HCT116 (cell line): Measurements from ENCODE around the gene HDAC8. TPM values are rescaled to one million over a fixed set of nuclear protein-coding genes. Genes with fewer than 3 reads are reported as not detected.

Experiments used
- ATAC-seq: fragments of 200-7000 bp; cut with Tn5 transposase; 2 replicates; pipeline ENCODE4 v1.9.1; 2020; ENCODE audit warnings: mild to moderate bottlenecking, moderate library complexity
- BruUV-seq: library from RNA; stranded (reverse); fragments of 400-500 nt; replicated peaks from 2 replicates; lab custom pipeline; 2021; lab: Mats Ljungman, UMichigan
- CTCF ChIA-PET: fragments of 300-600 bp; sonication (Branson Sonifier 250); formaldehyde crosslinking; loops from one replicate; lab custom pipeline; 2021; ENCODE audit warnings: antibody characterized with exemption; lab: Charles Lee
- POLR2A ChIA-PET: fragments of 300-600, 350-600 bp; sonication (Branson Sonifier 250); formaldehyde crosslinking; loops from one replicate; lab custom pipeline; 2021; ENCODE audit warnings: antibody characterized with exemption; lab: Charles Lee
- RAD21 ChIA-PET, 2 experiments: fragments of 300-600 bp; sonication (Branson Sonifier 250); formaldehyde crosslinking; loops; one replicate each; lab custom pipeline; 2023; ENCODE audit warnings: low total read pairs in 2 of 2; ENCODE audit not compliant: uncharacterized antibody in 2 of 2, unreplicated experiment in 2 of 2, low non-redundant PET in 1 of 2; lab: Charles Lee
- DNase-seq: peaks from one replicate; pipeline ENCODE4 v3.0.0-alpha.2; 2010; ENCODE audit warnings: low read depth, low spot score
- H2AFZ ChIP-seq: fragments of 200-600 bp; shearing (Covaris generic), sonication (generic); 2 replicates; pipeline ENCODE4 v1.6.1; 2017; ENCODE audit warnings: low read depth, mixed run types, mixed read lengths, antibody characterized with exemption, low read length; ENCODE audit not compliant: poor library complexity, severe bottlenecking
- H3K27ac ChIP-seq: 2 replicates; pipeline ENCODE4 v1.5.1; 2012; ENCODE audit warnings: low read depth, low read length
- H3K27me3 ChIP-seq: fragments of 200-600 bp; sonication (generic); 2 replicates; pipeline ENCODE4 v1.6.1; 2016; ENCODE audit warnings: mixed run types, low read length, mixed read lengths; ENCODE audit not compliant: insufficient read depth
- H3K36me3 ChIP-seq, 2 experiments: fragments of 200-500 bp in 1 of 2; fragments of 200-600 bp in 1 of 2; sonication (Bioruptor generic) in 1 of 2; sonication (generic) in 1 of 2; 2 replicates each; pipeline versions ENCODE4 v1.5.1 to v1.6.1; 2014 to 2016; ENCODE audit warnings: low read length in 2 of 2, inconsistent platforms in 1 of 2, mixed read lengths in 1 of 2, mixed run types in 1 of 2; ENCODE audit not compliant: insufficient read depth in 2 of 2, control insufficient read depth in 1 of 2
- H3K4me1 ChIP-seq, 2 experiments: fragments of 200-600 bp in 1 of 2; sonication (generic) in 1 of 2; 2 replicates each; pipeline versions ENCODE4 v1.5.1 to v1.6.1; 2012 to 2017; ENCODE audit warnings: low read length in 2 of 2, inconsistent platforms in 1 of 2, mild to moderate bottlenecking in 1 of 2, mixed read lengths in 1 of 2, mixed run types in 1 of 2, moderate library complexity in 1 of 2; ENCODE audit not compliant: insufficient read depth in 2 of 2, control insufficient read depth in 1 of 2
- H3K4me2 ChIP-seq: fragments of 200-600 bp; sonication (generic); 2 replicates; pipeline ENCODE4 v1.6.1; 2017; ENCODE audit warnings: mixed run types, low read length, mixed read lengths
- H3K4me3 ChIP-seq, 2 experiments: fragments of 200-600 bp in 1 of 2; sonication (generic) in 1 of 2; replicated peaks in 1 of 2; 2 replicates each; pipeline ENCODE4 v1.5.1; 2011 to 2016; ENCODE audit warnings: low read length in 2 of 2, control low read depth in 1 of 2, low read depth in 1 of 2, mild to moderate bottlenecking in 1 of 2, mixed read lengths in 1 of 2, mixed run types in 1 of 2
- H3K79me2 ChIP-seq: fragments of 200-600 bp; sonication (generic); 2 replicates; pipeline ENCODE4 v1.6.1; 2017; ENCODE audit warnings: mild to moderate bottlenecking, mixed run types, low read length, moderate library complexity, mixed read lengths; ENCODE audit not compliant: insufficient read depth
- H3K9ac ChIP-seq: fragments of 200-600 bp; sonication (generic); 2 replicates; pipeline ENCODE4 v1.6.1; 2016; ENCODE audit warnings: low read length, mixed read lengths
- H3K9me2 ChIP-seq: fragments of 200-600 bp; sonication (generic), shearing (Covaris generic); 2 replicates; pipeline ENCODE4 v1.6.1; 2017; ENCODE audit warnings: mixed run types, mild to moderate bottlenecking, moderate library complexity; ENCODE audit not compliant: insufficient read depth
- H3K9me3 ChIP-seq, 2 experiments: fragments of 200-500 bp in 1 of 2; fragments of 200-600 bp in 1 of 2; sonication (Bioruptor generic) in 1 of 2; sonication (generic) in 1 of 2; 2 replicates each; pipeline ENCODE4 v1.6.1; 2014 to 2017; ENCODE audit warnings: low read length in 2 of 2, mixed read lengths in 2 of 2, inconsistent platforms in 1 of 2, low read depth in 1 of 2, mild to moderate bottlenecking in 1 of 2, mixed run types in 1 of 2, moderate library complexity in 1 of 2; ENCODE audit not compliant: control insufficient read depth in 1 of 2, insufficient read depth in 1 of 2
- H4K20me1 ChIP-seq: fragments of 200-600 bp; sonication (generic), shearing (Covaris generic); 2 replicates; pipeline ENCODE4 v1.6.1; 2017; ENCODE audit warnings: mixed run types, mild to moderate bottlenecking, moderate library complexity; ENCODE audit not compliant: insufficient read depth
- CBX3 ChIP-seq: IDR thresholded peaks from 2 replicates; pipeline ENCODE4 v1.6.1; 2012; ENCODE audit warnings: low read depth
- ELF1 ChIP-seq: IDR thresholded peaks from 2 replicates; pipeline ENCODE4 v1.6.1; 2012; ENCODE audit warnings: low read depth, borderline replicate concordance
- FOSL1 ChIP-seq: IDR thresholded peaks from 2 replicates; pipeline ENCODE4 v1.6.1; 2012; ENCODE audit warnings: low read depth
- JUND ChIP-seq: IDR thresholded peaks from 2 replicates; pipeline ENCODE4 v1.6.1; 2012
- POLR2A ChIP-seq: IDR thresholded peaks from 2 replicates; pipeline ENCODE4 v1.7.0; 2011; ENCODE audit warnings: borderline replicate concordance; ENCODE audit not compliant: insufficient read depth, insufficient read length; ENCODE audit errors: extremely low read depth
- POLR2AphosphoS5 ChIP-seq: IDR thresholded peaks from 2 replicates; pipeline ENCODE4 v1.6.1; 2011; ENCODE audit warnings: mild to moderate bottlenecking, low read depth, low read length, moderate library complexity
- RAD21 ChIP-seq: IDR thresholded peaks from 2 replicates; pipeline ENCODE4 v1.6.1; 2012; ENCODE audit warnings: low read depth, mild to moderate bottlenecking
- SIN3A ChIP-seq: IDR thresholded peaks from 2 replicates; pipeline ENCODE4 v1.6.1; 2012; ENCODE audit warnings: low read depth
- SP1 ChIP-seq: IDR thresholded peaks from 2 replicates; pipeline ENCODE4 v1.6.1; 2012; ENCODE audit warnings: low read depth
- SRF ChIP-seq: IDR thresholded peaks from 2 replicates; pipeline ENCODE4 v1.6.1; 2012; ENCODE audit warnings: low read depth
- TCF7L2 ChIP-seq: IDR thresholded peaks from 2 replicates; pipeline ENCODE4 v1.7.0; 2011; ENCODE audit warnings: borderline replicate concordance, inconsistent platforms; ENCODE audit not compliant: insufficient read depth, insufficient read length; ENCODE audit errors: extremely low read depth
- YY1 ChIP-seq: IDR thresholded peaks from 2 replicates; pipeline ENCODE4 v1.6.1; 2011; ENCODE audit warnings: low read length, low read depth, moderate library complexity, mild to moderate bottlenecking; ENCODE audit not compliant: insufficient replicate concordance; ENCODE audit errors: extremely low read depth
- ZFX ChIP-seq: fragments of 450-650 bp; IDR thresholded peaks from 2 replicates; pipeline ENCODE4 v1.6.1; 2017
- ZNF274 ChIP-seq: fragments of 200-500 bp; sonication (Bioruptor generic); IDR thresholded peaks from 2 replicates; pipeline ENCODE4 v1.6.1; 2014; ENCODE audit warnings: mild to moderate bottlenecking, low read depth, low read length, inconsistent platforms
- intact Hi-C: fragments of 100-400 bp; cut with micrococcal nuclease; formaldehyde crosslinking; loops from 2 replicates; pipeline ENCODE4 v1.10.0; 2022
- total RNA-seq: library from RNA; stranded (reverse); gene quantifications from one replicate; pipeline ENCODE4 v1.2.1, GENCODE V29; 2021; ENCODE audit not compliant: unreplicated experiment
- TF ChIP-seq, protein P1 (sequence below), 3 experiments: fragments of 200-600 bp in 1 of 3; sonication (generic) in 1 of 3; IDR thresholded peaks in 2 of 3; conservative IDR thresholded peaks in 1 of 3; 2 replicates each; pipeline ENCODE4 v1.5.1; 2012 to 2017; ENCODE audit warnings: low read depth in 2 of 3, low read length in 2 of 3, antibody characterized with exemption in 1 of 3, borderline replicate concordance in 1 of 3, control low read depth in 1 of 3, mild to moderate bottlenecking in 1 of 3, mixed read lengths in 1 of 3, mixed run types in 1 of 3, moderate library complexity in 1 of 3; ENCODE audit not compliant: insufficient read depth in 1 of 3
- TF ChIP-seq, protein P2 (sequence below): IDR thresholded peaks from 2 replicates; pipeline ENCODE4 v1.6.1; 2012
- TF ChIP-seq, protein P3 (sequence below): IDR thresholded peaks from 2 replicates; pipeline ENCODE4 v1.6.1; 2012
- TF ChIP-seq, protein P4 (sequence below): IDR thresholded peaks from 2 replicates; pipeline ENCODE4 v1.6.1; 2011; ENCODE audit warnings: mild to moderate bottlenecking, low read length, moderate library complexity; ENCODE audit not compliant: insufficient replicate concordance; ENCODE audit errors: extremely low read depth

The HDAC8 gene
- total RNA-seq, 1 experiment from 2014 or later, result 24.1 TPM

DNA sequence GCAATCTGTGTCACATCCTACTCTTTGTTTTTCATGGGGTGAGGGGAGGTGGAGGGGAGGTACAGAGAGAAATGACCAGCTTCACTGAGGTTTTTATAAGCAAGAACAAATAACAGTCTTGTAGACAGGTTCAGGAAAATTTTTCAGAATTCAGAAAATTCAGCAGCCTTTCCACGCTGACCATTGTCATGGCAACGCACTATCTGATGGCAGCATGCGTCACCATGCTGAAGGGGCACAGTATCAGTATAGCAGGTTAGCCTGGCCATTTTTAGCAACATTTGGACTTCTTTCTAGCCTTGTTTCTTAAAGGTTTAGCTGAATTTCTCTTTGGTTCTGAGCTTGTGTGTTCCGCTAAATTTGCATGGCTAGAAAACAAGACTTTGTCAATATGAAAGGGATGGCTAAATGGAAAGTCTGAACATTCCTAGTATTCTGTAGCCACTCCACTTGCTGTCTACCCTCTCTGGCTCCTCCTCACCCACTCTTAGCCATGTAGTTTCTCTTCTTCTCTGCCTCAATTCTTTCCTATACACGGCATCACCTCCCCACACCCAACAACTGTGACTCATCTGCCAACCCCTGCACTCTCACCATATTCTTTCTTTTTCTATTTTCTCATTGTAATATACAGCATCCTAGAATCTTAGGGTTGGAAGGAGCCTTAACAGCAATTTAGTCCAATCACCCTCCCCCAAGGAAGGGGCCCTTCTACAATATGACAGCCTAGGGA, 224.2 kb downstream of the HDAC8 start:
- intact Hi-C loops, result no loop called here
- BruUV-seq, result no TSS peak

More for the DNA sequence above, 224.2 kb downstream of the HDAC8 start:
- no peak for ATAC-seq
- Histone ChIP-seq H3K79me2 (no peaks in the 10 kb centered on the region), H4K20me1 (no peaks in the 10 kb centered on the region), H3K36me3 (no peaks in the 10 kb centered on the region), H3K9ac (no peak overlapping the region), H3K27ac (no peak overlapping the region), H3K4me3 (no peak overlapping the region), H3K9me3 (no peaks in the 10 kb centered on the region), H3K4me1 (no peaks in the 10 kb centered on the region), H2AFZ (no peak overlapping the region), H3K9me2 (no peaks in the 10 kb centered on the region), H3K4me2 (no peak overlapping the region), H3K27me3 (no peaks in the 10 kb centered on the region)
- TF ChIP-seq TCF7L2, result no peak
- no peak for TF ChIP-seq RAD21
- no peak for TF ChIP-seq ZFX
- no peak for TF ChIP-seq SRF
- no peak for TF ChIP-seq POLR2AphosphoS5
- no peak for TF ChIP-seq FOSL1
- TF ChIP-seq, protein P1, sequence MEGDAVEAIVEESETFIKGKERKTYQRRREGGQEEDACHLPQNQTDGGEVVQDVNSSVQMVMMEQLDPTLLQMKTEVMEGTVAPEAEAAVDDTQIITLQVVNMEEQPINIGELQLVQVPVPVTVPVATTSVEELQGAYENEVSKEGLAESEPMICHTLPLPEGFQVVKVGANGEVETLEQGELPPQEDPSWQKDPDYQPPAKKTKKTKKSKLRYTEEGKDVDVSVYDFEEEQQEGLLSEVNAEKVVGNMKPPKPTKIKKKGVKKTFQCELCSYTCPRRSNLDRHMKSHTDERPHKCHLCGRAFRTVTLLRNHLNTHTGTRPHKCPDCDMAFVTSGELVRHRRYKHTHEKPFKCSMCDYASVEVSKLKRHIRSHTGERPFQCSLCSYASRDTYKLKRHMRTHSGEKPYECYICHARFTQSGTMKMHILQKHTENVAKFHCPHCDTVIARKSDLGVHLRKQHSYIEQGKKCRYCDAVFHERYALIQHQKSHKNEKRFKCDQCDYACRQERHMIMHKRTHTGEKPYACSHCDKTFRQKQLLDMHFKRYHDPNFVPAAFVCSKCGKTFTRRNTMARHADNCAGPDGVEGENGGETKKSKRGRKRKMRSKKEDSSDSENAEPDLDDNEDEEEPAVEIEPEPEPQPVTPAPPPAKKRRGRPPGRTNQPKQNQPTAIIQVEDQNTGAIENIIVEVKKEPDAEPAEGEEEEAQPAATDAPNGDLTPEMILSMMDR (IDR thresholded peaks at IDR 0.05 in 2 of 3, conservative IDR thresholded peaks at IDR 0.05 in 1 of 3; ENCODE audit: borderline replicate concordance in 1 of 3, insufficient read depth in 1 of 3, low read depth in 2 of 3, low read length in 2 of 3), result no peak
- no peak for TF ChIP-seq ZNF274
- no peak for TF ChIP-seq SIN3A
- no peak for TF ChIP-seq YY1
- no peak for TF ChIP-seq POLR2A
- TF ChIP-seq, protein P2, sequence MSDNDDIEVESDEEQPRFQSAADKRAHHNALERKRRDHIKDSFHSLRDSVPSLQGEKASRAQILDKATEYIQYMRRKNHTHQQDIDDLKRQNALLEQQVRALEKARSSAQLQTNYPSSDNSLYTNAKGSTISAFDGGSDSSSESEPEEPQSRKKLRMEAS, result no peak
- TF ChIP-seq, protein P3, sequence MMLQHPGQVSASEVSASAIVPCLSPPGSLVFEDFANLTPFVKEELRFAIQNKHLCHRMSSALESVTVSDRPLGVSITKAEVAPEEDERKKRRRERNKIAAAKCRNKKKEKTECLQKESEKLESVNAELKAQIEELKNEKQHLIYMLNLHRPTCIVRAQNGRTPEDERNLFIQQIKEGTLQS, result no peak
- no peak for TF ChIP-seq SP1
- TF ChIP-seq ELF1, result no peak
- TF ChIP-seq JUND, result no peak
- TF ChIP-seq, protein P4, sequence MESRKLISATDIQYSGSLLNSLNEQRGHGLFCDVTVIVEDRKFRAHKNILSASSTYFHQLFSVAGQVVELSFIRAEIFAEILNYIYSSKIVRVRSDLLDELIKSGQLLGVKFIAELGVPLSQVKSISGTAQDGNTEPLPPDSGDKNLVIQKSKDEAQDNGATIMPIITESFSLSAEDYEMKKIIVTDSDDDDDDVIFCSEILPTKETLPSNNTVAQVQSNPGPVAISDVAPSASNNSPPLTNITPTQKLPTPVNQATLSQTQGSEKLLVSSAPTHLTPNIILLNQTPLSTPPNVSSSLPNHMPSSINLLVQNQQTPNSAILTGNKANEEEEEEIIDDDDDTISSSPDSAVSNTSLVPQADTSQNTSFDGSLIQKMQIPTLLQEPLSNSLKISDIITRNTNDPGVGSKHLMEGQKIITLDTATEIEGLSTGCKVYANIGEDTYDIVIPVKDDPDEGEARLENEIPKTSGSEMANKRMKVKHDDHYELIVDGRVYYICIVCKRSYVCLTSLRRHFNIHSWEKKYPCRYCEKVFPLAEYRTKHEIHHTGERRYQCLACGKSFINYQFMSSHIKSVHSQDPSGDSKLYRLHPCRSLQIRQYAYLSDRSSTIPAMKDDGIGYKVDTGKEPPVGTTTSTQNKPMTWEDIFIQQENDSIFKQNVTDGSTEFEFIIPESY, result no peak
- TF ChIP-seq CBX3, result no peak
- RAD21 ChIA-PET, result no interaction called here
- POLR2A ChIA-PET, result no interaction called here
- DNase-seq, result no peak
- CTCF ChIA-PET, result no interaction called here
